ENCODE measurements around the gene WBP11.
A peak's percentile ranks its signal among the peaks of the same experiment; 100 is the strongest.

The WBP11 gene

DNA sequence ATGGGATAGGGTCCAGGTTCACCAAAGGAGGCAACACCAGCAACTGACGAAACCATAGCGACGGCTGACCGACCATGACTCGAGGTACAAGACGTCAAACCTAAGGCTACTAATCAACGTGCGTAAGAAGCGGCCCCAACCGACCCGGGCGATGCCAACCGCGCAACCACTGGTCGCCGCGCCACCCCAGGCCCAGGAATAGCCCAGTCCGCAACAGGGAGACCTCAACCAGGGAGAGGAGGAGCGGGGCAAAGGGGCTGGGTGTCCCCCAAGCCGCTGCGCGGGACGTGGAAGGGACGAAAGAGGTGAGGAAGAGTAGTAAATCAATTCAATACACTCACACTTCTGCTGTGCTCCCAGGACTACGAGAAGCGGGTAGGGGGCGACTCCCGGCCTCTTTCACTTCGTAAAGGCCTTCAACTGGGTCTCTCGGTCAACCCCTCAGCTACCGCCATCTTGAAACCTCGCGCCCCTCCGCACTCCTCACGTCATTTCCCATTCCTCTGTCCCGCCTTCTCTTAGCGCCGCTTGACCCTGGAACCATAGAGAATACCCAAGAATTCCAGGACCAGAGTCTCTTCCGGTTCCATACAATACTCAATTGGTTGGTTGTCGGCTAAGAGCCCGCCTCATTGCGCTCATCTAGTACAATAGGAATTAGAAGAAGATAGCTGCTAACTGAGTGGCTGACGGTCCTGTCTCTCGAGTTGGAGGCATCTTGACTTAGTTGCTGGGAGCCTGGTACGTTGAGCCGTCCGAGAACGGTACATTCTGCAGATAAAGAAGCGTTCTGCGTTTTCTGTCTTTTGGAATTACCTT lies at the start of gene WBP11, which contains the start of gene C12orf60:
WBP11 (minus strand) TSS at position 468 of the 819 bp plus-strand sequence. CDS start 2,095 bp downstream, outside the sequence.
C12orf60 (plus strand) TSS at position 660 of the 819 bp plus-strand sequence. CDS start 19,266 bp downstream, outside the sequence.
- peak; percentile 97 for DNase-seq

DNA sequence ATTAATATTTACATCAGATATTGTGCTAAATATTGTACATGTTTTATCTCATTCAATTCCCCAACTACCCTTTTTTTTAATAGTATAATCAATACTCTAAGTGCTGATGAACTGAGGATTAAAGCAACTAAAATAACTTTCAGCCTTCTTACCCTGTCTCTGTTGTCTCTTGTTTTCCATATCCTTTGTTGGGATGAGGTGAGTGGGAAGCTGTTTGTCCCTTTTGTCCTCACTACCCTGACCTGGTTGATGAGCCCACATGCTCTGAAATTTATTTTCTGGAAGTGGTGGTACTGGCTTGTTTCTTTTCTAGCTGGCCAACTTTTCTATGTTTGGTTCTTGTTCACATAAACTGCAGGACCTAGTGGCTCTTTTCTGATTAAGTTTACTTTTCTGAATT lies 49.6 kb upstream of the WBP11 start:
- DNase-seq, result no peak

DNA sequence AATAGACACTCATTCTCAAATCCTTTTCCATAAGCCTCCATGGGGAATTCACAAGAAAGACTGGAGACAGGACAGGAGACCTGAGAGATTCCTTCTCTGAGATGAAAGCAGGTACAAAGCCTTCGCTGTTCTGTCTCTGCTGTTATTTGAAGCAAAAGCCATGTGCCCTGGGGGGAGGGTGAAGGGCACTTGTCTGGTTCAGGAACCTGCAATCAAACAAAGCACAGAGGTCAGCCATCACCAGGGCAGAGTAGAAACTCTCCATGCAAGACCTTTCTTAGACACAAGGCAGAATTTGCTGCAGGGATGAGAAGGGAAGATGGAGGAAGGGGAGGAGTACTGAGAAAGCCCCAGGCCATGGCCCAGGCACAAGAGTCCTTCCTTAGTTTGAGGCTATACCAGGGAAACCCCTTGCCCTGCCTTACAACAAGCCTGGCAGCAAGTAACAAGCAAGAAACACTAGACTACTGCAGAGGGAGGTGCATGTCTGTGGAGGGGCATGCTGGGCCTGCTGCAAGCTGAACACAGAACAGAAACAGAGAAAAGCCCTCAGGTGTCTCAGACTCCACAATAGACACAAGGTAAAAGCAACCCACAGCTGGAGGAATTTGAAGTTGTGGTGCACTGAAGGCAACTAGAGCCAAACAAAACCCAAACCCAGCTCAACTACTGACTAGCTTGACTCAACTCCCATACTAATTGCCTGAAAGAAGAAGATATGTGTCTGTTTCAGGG lies 47.8 kb upstream of the WBP11 start:
- DNase-seq, result no peak

DNA sequence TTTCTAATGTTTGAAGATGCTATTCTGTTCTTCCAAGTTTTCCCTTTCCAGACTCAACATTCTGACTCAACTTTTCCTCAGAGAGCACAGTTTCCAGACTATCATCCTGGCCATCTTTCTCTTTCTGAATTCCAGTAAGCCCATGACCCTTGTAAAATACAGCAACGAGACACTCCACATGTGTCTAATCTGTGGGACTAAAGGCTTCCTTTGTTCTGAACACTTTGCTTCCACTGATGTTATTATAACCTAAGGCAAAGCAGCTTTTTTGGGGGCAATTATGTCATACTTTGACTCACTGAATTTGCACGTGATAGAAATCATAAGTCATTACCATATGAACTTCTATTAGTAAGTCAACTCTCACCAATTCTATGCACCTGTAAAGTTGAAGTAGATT lies 46.4 kb upstream of the WBP11 start:
- no peak for DNase-seq

DNA sequence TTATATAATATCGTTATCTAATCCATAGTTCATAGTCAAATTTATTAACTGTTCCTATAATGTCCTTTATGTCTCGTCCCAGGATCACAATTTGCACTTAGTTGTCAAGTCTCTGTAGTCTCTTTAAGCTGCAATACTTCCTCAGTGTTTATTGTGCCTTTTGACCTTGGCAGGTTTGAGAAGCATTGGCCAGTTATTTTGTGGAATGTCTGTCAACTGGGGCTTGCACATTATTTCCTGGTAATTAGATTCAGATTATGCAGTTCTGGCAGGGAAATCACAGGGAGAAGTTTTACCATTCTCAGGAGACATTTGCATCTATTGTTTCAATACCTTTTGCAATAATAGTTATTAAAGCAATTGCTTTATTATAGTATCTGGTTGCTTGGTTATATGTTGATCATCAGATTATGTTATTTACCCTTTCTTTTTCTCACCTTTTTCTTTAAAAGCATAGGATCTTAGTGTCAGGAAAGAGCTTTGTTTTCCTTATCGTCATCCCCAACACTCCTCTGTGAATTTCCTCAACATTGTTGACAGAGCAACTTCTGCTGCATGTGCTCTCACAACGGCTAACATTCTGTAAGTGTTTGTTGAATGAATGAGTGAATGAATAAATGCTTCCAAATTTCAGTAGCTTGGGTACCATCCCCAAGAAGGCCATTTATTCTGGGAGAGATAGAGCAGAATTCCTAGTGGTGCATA lies 43.8 kb upstream of the WBP11 start:
- DNase-seq, result no peak

DNA sequence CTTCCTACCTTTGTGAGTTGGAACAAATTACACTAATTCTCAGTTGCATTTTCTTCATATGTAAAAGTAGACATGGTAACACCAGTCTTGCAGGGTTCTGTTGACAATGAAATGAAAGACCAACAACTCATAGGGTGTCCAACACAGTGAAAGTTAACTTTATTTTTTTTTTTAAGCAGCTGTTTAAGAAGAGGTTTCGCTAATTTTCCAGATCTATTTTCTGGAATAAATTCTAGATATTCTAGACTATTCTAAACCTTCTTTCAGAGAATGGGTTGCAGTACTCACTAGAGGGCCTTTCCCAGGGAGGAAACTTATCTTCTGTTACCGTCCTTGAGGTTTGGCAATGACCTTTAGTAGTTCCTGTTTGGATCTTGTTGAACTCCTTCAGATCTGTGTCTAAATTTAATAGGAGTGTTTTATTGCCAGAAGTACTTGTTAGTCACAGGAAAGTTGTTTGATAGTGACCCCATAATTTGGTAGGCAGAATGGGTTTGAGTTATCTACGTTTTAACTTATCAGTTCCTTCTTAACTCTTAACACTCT lies 42.8 kb upstream of the WBP11 start:
- DNase-seq, result no peak

DNA sequence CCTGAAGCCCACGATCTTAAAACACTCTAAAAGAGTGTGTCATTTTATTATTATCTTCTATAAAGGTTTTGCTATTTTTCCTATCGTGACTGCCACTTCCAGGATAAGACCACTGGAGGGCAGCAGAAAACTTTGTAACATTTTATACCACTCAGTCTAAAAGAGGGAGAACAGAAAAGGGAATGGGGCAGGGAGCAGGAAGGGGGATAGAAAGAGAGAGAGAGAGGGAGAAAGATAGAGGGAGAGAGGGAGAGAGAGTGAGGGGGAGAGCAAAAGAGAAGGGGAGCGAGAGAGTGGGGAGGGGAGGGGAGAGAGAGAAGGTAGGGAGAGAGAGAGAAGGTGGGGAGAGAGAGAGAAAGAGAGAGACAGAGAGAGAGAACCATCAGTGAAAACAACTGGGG lies 42.1 kb upstream of the WBP11 start:
- DNase-seq, result peak; percentile 74

DNA sequence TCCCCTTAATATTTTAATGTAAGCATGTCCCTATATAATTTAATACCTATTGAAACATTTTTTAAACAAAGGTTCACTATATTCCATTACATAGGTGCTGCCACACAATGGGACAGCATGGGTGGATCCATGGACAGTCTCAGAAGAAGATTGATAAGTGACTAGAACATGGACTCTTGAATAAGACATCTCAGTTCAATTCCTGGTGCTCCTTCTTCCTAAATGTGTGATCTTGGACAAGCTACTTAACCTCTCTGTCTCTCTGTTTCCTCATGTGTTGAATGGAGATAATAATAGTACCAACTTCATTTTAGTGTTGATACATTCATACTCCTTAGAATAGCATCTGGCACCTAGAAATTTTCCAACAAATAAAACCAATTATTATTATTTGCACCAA lies 41.1 kb upstream of the WBP11 start:
- DNase-seq, result no peak

DNA sequence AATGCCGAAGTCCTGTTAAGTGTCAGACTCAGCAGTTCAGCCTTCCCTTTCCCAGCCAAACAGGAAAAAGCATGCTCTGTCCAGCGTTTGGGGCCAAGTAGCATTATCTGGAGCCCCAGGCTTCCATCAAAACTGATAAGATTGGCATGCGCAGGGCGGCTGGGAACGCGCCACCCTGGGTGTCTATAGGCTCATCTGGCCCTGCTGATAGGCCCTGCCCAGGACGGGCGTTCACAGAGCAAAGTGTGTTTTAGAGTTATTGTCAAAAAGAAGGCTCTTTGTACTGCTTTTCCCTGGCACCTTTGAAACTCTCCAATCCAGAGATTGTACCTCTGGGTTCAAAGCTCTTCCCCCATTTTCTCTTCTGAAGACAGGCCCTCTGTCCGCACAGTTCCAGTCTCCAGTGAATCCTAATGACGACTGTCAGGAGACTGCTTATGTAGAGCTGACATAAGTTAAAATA lies 40.2 kb upstream of the WBP11 start, which contains the start of gene ART4:
ART4 (minus strand) TSS at position 102 of the 463 bp plus-strand sequence. CDS start 413 bp downstream, outside the sequence.
- no peak for DNase-seq

DNA sequence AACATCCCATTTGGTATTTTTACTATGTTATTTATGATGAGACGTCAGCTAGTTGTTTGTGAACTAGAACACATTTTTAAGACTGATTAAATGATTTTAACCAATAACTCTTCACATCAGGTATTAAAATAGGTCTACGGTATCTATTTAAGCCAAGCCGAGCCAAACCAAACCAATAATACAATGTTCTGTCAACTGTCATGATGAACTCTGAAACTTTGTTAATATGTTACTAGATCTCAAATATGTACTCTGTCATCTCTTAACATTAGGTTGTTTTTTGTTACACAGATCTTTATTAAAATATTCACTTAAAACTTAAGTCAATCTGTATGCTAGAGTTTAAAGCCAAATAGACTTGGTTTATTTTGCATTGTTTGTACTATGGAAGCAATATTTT lies 39.0 kb upstream of the WBP11 start:
- no peak for DNase-seq

DNA sequence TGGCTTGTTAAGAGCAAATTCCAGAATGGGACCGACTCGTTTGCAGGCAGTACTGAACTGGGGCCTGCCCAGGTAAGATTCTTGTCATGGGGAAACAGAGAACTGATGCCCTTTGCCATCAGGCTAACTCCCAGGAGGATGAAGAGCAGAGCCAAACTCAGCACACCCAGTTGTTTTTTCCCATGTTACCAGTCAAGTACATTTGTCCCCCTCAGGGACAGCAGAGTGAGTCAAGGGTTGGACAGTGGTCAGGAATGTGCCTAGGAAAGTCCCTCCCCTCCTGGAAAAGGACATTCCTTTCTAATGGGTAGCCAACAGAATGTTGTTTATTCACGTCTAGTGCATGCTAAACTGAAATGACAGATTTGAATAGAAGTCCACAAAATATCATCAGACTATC lies 38.5 kb upstream of the WBP11 start:
- no peak for DNase-seq

DNA sequence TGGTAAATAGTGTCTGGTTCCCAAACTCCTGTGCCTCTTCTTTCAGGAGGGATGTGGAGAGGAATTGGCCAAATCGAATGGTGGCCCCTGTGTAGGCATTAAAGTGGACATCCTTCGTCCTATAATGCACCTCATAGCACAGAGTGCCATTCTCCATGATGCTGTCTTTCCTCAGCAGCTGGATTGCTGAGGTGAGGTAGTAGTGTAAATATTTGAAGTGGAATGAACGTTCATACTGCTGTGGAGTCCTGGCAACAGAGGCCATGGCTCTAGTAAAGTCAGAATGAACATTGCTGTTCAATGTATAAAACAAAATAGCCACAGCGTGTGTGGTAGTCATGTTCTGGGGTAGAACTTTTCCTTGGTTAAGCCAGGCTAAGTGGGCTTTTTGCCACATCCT lies 37.3 kb upstream of the WBP11 start:
- no peak for DNase-seq

DNA sequence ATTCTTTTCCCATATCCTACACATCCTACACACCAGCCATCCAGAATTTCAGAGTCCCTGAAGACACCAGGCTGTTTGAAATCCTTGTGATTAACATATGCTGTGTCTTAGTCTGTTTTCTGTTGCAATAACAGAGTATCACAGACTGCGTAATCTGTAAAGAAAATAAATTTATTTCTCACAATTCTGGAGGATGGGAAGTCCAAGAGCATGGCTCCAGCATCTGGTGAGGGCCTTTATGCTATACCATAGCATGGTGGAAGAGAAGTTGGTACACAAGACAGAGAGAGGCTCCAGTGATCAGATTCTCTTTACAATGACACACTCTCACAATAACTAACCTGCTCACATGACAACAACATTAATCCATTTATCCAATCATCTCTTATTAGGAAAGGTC lies 36.0 kb upstream of the WBP11 start:
- no peak for DNase-seq

DNA sequence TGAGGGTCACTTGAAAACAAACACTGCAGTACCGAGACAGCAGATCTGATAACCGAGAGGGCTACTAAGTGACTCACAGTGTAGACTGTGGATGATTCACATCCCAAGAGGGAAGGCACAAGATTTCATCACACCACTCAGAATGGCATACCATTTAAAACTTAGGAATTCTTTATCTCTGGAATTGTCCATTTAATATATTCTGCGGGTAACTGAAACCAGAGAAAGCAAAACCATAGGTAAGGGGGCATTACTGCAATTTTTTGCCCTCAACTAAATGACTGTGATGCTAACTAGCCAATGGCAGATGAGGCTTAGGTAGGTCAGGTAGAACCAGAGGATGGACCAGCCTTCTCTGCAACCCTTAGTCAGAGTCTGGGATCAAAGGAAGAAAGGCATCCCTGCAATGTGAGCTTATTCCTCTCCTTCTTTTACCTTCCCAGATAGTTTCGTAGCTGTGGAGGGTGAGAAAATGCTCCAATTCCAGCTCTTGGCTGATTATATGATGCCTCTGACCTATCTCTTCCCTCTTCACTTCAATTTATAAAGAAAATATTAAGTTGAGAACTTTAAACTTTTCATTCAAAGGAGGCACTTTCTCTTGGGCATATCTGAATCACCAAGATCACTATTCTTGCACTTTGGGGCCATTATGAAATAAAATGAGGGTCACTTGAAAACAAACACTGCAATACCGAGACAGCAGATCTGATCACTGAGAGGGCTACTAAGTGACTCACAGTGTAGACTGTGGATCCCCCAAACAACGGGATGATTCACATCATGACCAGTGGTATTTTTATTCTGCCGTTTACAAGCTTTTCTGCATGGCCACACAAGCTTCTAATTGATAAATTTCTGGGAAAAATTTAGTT lies 33.3 kb upstream of the WBP11 start:
- DNase-seq, result no peak

DNA sequence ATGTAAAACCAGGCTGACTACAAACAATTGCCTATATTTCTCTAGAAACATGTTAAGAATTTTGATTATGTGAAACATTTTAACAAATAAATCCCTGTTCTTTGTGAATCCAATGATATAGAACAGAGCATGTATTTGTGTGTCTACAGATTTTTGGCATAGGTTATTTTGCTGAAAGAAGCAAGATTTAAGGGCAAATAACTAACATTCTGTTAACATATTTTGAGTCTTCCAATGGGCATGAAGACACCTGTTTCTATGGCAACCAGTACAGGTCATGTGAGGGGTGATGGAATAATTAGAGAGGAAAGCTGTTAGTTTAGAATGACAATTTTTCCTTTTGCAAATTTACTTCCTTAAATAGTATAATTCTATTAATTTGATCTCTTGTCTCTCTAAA lies 31.2 kb upstream of the WBP11 start:
- DNase-seq, result no peak

DNA sequence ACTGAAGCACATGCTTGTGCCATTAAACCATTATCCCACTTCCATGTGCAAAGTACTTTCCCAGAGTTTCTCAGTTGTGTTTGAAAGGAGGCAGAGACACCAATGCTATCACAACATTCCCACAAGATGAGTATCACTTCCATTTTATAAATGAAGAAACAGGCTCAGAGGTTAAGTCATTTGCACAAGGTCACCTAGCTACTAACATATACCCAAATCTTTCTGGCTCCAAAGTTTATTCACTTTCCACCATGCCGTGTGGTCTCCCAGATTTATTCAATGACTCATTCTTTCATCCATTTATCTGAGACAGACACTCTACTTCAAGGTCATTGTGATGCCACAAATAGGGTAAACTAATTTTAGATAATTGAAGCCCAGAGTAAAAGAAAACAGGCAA lies 30.7 kb upstream of the WBP11 start:
- DNase-seq, result no peak

DNA sequence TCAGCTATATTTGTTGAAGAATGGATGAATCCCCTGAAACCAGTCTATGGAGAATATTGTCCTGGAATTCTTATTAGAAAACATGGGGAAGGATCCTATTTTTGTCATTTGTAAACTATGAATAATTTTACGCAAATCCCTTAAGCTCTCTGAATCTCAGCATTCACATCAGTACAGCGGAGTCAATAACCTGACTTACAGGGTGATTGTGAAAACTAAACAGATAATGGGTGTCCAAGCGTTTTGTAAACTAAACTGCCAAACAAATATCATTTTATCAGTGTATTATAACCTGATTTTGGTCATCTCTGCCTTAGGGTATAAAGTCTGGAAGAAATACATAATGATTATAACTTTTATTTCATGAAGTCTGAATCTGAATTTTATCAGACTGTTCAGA lies 30.1 kb upstream of the WBP11 start:
- no peak for DNase-seq

DNA sequence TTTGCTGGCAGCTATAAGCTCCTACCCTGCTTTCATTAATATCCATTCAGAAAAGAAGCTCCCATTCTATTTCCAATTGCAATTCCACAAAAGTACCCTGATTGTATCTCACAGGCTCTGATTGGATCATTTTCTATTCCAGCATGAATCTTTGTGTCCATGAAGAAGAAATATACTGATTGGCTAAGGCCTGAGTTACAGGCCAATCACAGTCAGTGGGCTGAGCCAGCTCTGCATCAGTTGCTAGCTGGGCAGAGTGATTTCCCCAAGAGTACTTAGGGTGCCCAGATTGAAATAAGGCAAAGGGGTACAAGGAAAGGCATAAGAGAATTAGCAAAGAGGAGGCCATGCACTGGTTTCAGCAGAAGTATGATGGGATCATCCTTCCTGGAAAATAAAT lies 25.6 kb upstream of the WBP11 start:
- DNase-seq, result peak; percentile 20

DNA sequence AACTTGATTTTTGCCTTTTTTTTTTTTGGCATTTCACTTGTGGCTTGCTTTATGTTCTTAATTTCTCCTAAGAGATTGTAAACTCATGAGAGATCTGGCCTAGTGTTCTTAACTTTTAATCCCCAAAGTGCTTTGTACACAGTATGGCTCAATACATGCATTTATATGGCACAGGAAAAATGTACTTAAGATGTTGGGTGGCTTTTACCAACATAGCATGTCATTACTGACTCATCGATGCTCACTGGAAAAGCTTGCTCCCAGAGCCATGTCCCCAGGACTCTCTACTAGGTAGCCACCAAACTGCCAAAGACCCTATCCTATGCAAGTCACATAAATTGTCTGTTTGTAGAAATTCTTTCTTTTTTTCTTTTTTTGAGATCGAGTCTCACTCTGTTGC lies 23.8 kb upstream of the WBP11 start:
- DNase-seq, result no peak

DNA sequence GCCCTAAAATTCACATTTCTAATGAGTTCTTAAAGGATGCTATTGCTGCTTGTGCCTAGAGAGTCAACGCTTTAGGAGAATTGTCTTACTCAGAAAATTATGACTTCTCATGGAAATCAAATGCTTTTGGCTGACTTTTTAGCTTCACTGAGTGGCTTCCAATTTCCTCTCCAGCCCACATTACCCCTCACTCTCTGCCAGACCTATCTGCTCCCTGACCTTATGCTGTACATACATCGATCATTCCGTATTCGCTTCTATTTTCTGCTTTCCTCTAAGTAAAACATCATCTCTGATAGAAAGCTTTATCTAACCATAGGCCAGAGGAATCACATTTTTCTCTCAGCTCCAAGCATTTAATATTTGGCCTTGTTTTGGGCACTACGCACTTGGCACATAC lies 23.2 kb upstream of the WBP11 start:
- no peak for DNase-seq

DNA sequence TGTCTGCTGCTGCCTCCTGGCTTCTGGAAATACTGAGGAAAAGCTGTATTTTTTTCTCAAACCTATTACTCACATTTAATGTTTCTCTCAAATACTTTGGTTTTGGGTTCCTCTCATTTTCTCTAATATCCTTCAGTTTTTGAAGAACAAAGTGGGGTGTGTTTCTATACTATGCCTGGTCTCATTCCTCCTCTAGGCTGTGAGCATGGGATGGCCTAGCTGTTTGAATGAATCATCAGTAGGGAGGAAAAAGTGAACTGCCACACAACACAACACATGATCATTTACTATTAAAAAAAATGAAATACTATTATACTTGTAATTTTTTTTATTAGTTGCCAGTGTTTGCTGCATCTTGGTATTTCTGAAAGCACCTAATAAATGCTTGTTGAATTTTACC lies 22.0 kb upstream of the WBP11 start:
- no peak for DNase-seq

DNA sequence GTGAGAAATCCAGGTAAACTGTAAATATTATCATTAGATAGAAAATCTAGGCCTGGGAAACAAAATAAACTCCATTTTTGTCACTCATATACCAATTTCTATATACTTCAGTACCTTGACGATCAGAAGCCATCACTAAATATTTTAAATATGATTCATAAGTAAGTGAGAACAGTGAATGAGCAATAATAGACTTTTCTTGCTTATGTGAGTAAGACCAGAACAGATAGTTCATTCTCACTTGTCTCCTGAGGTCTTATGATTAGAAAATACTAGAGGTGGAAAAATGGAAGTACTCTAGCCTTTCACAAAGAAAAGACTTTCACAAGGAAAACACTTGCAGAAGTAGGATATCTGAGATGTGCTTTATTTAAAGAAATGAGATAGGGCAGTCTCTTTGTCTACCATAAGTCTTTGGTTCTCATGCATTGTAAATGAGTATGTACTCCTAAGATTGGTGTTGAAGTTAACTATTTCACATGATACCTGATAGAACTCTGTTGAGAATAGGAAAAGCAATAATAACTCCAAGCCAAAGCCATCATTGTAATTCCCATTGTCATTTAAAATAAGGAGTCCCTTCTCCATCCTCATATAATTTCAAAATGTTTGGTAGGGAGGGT lies 20.8 kb upstream of the WBP11 start:
- no peak for DNase-seq
